PC-3 (cell line): ENCODE measurements around the gene HLA-DMB. TPM values are rescaled to one million over a fixed set of nuclear protein-coding genes. Genes with fewer than 3 reads are reported as not detected.

Experiments used
- ATAC-seq: fragments of 200-7000 bp; cut with Tn5 transposase; 2 replicates; pipeline ENCODE4 v1.9.1; 2020; ENCODE audit warnings: mild to moderate bottlenecking, moderate library complexity
- BruUV-seq: library from RNA; stranded (reverse); fragments of 400-500 nt; replicated peaks from 2 replicates; lab custom pipeline; 2021; lab: Mats Ljungman, UMichigan
- CTCF ChIA-PET: fragments of 300-600 bp; sonication (Branson Sonifier 250); formaldehyde crosslinking; loops from one replicate; lab custom pipeline; 2022; ENCODE audit warnings: antibody characterized with exemption; lab: Charles Lee
- POLR2A ChIA-PET: fragments of 300-600 bp; sonication (Branson Sonifier 250); formaldehyde crosslinking; loops from one replicate; lab custom pipeline; 2022; ENCODE audit warnings: antibody characterized with exemption; ENCODE audit not compliant: unreplicated experiment; lab: Charles Lee
- DNase-seq: peaks from one replicate; pipeline ENCODE4 v3.0.0-alpha.2; 2015
- H2AFZ ChIP-seq: fragments of 300-600 bp; sonication (generic); 2 replicates; pipeline ENCODE4 v1.6.0; 2016; ENCODE audit warnings: antibody characterized with exemption, low read length
- H3F3A ChIP-seq: fragments of 300-600 bp; sonication (generic); one replicate; pipeline ENCODE4 v1.6.0; 2017; ENCODE audit warnings: antibody characterized with exemption, low read length, control low read depth, mild to moderate bottlenecking; ENCODE audit not compliant: unreplicated experiment
- H3K27ac ChIP-seq: fragments of 300-600 bp; sonication (generic); 2 replicates; pipeline ENCODE4 v1.5.1; 2016; ENCODE audit warnings: mild to moderate bottlenecking, low read length
- H3K27me3 ChIP-seq: fragments of 300-600 bp; sonication (generic); 2 replicates; pipeline ENCODE4 v1.6.1; 2016; ENCODE audit warnings: low read length, mixed read lengths
- H3K36me3 ChIP-seq: fragments of 300-600 bp; sonication (generic); 2 replicates; pipeline ENCODE4 v1.6.1; 2016; ENCODE audit warnings: low read depth, mixed run types, low read length, mixed read lengths
- H3K4me1 ChIP-seq: fragments of 300-600 bp; sonication (generic); 2 replicates; pipeline ENCODE4 v1.5.1; 2016; ENCODE audit warnings: low read length; ENCODE audit not compliant: insufficient read depth
- H3K4me2 ChIP-seq: fragments of 300-600 bp; sonication (generic); 2 replicates; pipeline ENCODE4 v1.6.0; 2016; ENCODE audit warnings: low read length
- H3K4me3 ChIP-seq: fragments of 300-600 bp; sonication (generic); 2 replicates; pipeline ENCODE4 v1.5.1; 2016; ENCODE audit warnings: mild to moderate bottlenecking, low read length, mixed read lengths
- H3K79me2 ChIP-seq: fragments of 300-600 bp; sonication (generic); 2 replicates; pipeline ENCODE4 v1.6.1; 2017; ENCODE audit warnings: low read length, mixed read lengths
- H3K9ac ChIP-seq: fragments of 300-600 bp; sonication (generic); 2 replicates; pipeline ENCODE4 v1.6.0; 2016; ENCODE audit warnings: mild to moderate bottlenecking, low read length
- H3K9me2 ChIP-seq: fragments of 300-600 bp; sonication (generic); replicated peaks from 2 replicates; pipeline ENCODE4 v1.6.1; 2016; ENCODE audit warnings: mixed run types, low read length, mixed read lengths
- H3K9me3 ChIP-seq: fragments of 300-600 bp; sonication (generic); 2 replicates; pipeline ENCODE4 v1.6.1; 2016; ENCODE audit warnings: low read length, mixed read lengths
- H4K20me1 ChIP-seq: fragments of 300-600 bp; sonication (generic); 2 replicates; pipeline ENCODE4 v1.6.1; 2016; ENCODE audit warnings: low read length, mixed read lengths
- EZH2 ChIP-seq: fragments of 300-600 bp; sonication (generic); IDR thresholded peaks from one replicate; pipeline ENCODE4 v1.6.1; 2017; ENCODE audit warnings: antibody characterized with exemption, mild to moderate bottlenecking, low read length; ENCODE audit not compliant: unreplicated experiment
- EZH2phosphoT487 ChIP-seq: fragments of 300-600 bp; sonication (generic); IDR thresholded peaks from 2 replicates; pipeline ENCODE4 v1.6.1; 2018; ENCODE audit warnings: mild to moderate bottlenecking, antibody characterized with exemption, low read length, borderline replicate concordance
- intact Hi-C: fragments of 100-400 bp; cut with micrococcal nuclease; formaldehyde crosslinking; loops from 2 replicates; pipeline ENCODE4 v1.9.0; 2023
- total RNA-seq: library from RNA; depleted of rRNA; stranded (reverse); fragments of >200 nt; gene quantifications from 2 replicates; pipeline ENCODE4 v1.2.3, GENCODE V29; 2014
- TF ChIP-seq, protein P1 (sequence below): fragments of 300-600 bp; sonication (generic); conservative IDR thresholded peaks from 2 replicates; pipeline ENCODE4 v1.5.1; 2017; ENCODE audit warnings: antibody characterized with exemption, low read depth, mild to moderate bottlenecking, low read length

The HLA-DMB gene
- total RNA-seq, 1 experiment from 2014 or later: not detected

DNA sequence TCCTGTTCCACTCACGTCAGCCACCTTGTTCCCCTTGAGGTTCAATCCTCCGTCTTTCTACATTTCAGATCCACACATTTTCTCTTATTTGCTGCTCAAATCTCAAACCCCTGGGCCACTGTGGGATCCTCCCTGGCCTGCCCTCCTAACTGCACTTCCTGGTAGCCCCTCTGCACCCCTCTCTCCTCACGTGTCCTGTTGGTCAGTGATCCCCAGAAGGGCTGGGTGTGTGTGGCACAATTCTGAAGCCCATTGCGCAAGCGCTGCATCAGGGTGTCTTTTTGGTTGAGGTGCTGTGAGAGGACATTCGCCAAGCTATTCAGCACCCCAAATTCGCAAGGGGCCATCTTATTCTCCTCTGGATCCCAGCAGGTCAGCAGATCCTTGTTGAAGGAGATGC, 2.3 kb downstream of the HLA-DMB start:
- CTCF ChIA-PET: no interaction called here
- no TSS peak for BruUV-seq
- POLR2A ChIA-PET: no interaction called here

GRCh38 chr6:32937230-32937633, 3.6 kb downstream of the HLA-DMB start:
- H3K79me2 ChIP-seq: no peaks in the 10 kb centered on the region
- DNase-seq: no peak
- H3K4me3 ChIP-seq: no peak overlapping the region
- no peak for TF ChIP-seq EZH2phosphoT487
- TF ChIP-seq EZH2: no peak
- TF ChIP-seq, protein P1, sequence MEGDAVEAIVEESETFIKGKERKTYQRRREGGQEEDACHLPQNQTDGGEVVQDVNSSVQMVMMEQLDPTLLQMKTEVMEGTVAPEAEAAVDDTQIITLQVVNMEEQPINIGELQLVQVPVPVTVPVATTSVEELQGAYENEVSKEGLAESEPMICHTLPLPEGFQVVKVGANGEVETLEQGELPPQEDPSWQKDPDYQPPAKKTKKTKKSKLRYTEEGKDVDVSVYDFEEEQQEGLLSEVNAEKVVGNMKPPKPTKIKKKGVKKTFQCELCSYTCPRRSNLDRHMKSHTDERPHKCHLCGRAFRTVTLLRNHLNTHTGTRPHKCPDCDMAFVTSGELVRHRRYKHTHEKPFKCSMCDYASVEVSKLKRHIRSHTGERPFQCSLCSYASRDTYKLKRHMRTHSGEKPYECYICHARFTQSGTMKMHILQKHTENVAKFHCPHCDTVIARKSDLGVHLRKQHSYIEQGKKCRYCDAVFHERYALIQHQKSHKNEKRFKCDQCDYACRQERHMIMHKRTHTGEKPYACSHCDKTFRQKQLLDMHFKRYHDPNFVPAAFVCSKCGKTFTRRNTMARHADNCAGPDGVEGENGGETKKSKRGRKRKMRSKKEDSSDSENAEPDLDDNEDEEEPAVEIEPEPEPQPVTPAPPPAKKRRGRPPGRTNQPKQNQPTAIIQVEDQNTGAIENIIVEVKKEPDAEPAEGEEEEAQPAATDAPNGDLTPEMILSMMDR: no peak
- H3K4me1 ChIP-seq: peaks cover 3% of the 10 kb centered on the region; the same call in 1 of the 2 replicates
- H3F3A ChIP-seq: no peaks in the 10 kb centered on the region
- BruUV-seq: no TSS peak
- H3K36me3 ChIP-seq: no peaks in the 10 kb centered on the region
- no peak overlapping the region for H3K4me2 ChIP-seq
- H3K27me3 ChIP-seq: peaks cover 32% of the 10 kb centered on the region
- ATAC-seq: no peak
- no peaks in the 10 kb centered on the region for H3K9me3 ChIP-seq
- no peaks in the 10 kb centered on the region for H3K9me2 ChIP-seq
- no peak overlapping the region for H3K9ac ChIP-seq
- ChIA-PET POLR2A (no interaction called here), CTCF (interaction anchor here (1.2 kb wide), 1 partner anchor 47 kb away, joined by 3 read pairs; no protein-coding TSS in a partner anchor)
- intact Hi-C loops: no loop called here
- no peak overlapping the region for H3K27ac ChIP-seq
- no peak overlapping the region for H2AFZ ChIP-seq
- no peaks in the 10 kb centered on the region for H4K20me1 ChIP-seq

More for the DNA sequence above, 2.3 kb downstream of the HLA-DMB start:
- ATAC-seq (no peak), DNase-seq (no peak)
- Histone ChIP-seq H2AFZ (no peak overlapping the region), H3K79me2 (no peaks in the 10 kb centered on the region), H3F3A (no peaks in the 10 kb centered on the region), H3K4me2 (no peak overlapping the region), H4K20me1 (no peaks in the 10 kb centered on the region), H3K9me3 (no peaks in the 10 kb centered on the region), H3K27me3 (peaks cover 32% of the 10 kb centered on the region), H3K4me1 (peaks cover 3% of the 10 kb centered on the region; the same call in 1 of the 2 replicates), H3K36me3 (no peaks in the 10 kb centered on the region), H3K4me3 (no peak overlapping the region), H3K9me2 (no peaks in the 10 kb centered on the region), H3K27ac (no peak overlapping the region), H3K9ac (no peak overlapping the region)
- intact Hi-C loops: no loop called here
- TF ChIP-seq EZH2 (no peak), EZH2phosphoT487 (no peak)
- TF ChIP-seq, protein P1: no peak

- Histone ChIP-seq H3K36me3 (no peaks in the 10 kb centered on the region), H3K27ac (no peak overlapping the region), H3K4me1 (peaks cover 3% of the 10 kb centered on the region; the same call in 1 of the 2 replicates), H3K4me2 (no peak overlapping the region), H4K20me1 (no peaks in the 10 kb centered on the region), H3K4me3 (no peak overlapping the region), H2AFZ (no peak overlapping the region), H3K9me3 (no peaks in the 10 kb centered on the region), H3K9me2 (no peaks in the 10 kb centered on the region), H3K9ac (no peak overlapping the region), H3K27me3 (peaks cover 37% of the 10 kb centered on the region), H3K79me2 (no peaks in the 10 kb centered on the region), H3F3A (no peaks in the 10 kb centered on the region)
- CTCF ChIA-PET: no interaction called here
- no TSS peak for BruUV-seq
- DNase-seq (no peak), ATAC-seq (no peak)
- intact Hi-C loops: no loop called here
- TF ChIP-seq, protein P1: no peak
- TF ChIP-seq EZH2 (no peak), EZH2phosphoT487 (no peak)
- POLR2A ChIA-PET: no interaction called here
Observed at GRCh38 chr6:32936239-32937152, 4.3 kb downstream of the HLA-DMB start.
